HCT116 (cell line): ENCODE results near the gene NIPA2. TPM values are rescaled to one million over a fixed set of nuclear protein-coding genes. Genes with fewer than 3 reads are reported as not detected.

ENCODE experiments used
- ATAC-seq: fragments of 200-7000 bp; cut with Tn5 transposase; 2 replicates; pipeline ENCODE4 v1.9.1; 2020; ENCODE audit warnings: mild to moderate bottlenecking, moderate library complexity
- BruUV-seq: library from RNA; stranded (reverse); fragments of 400-500 nt; replicated peaks from 2 replicates; lab custom pipeline; 2021; lab: Mats Ljungman, UMichigan
- CTCF ChIA-PET: fragments of 300-600 bp; sonication (Branson Sonifier 250); formaldehyde crosslinking; loops from one replicate; lab custom pipeline; 2021; ENCODE audit warnings: antibody characterized with exemption; lab: Charles Lee
- POLR2A ChIA-PET: fragments of 300-600, 350-600 bp; sonication (Branson Sonifier 250); formaldehyde crosslinking; loops from one replicate; lab custom pipeline; 2021; ENCODE audit warnings: antibody characterized with exemption; lab: Charles Lee
- RAD21 ChIA-PET, 2 experiments: fragments of 300-600 bp; sonication (Branson Sonifier 250); formaldehyde crosslinking; loops; one replicate each; lab custom pipeline; 2023; ENCODE audit warnings: low total read pairs in 2 of 2; ENCODE audit not compliant: uncharacterized antibody in 2 of 2, unreplicated experiment in 2 of 2, low non-redundant PET in 1 of 2; lab: Charles Lee
- DNase-seq: peaks from one replicate; pipeline ENCODE4 v3.0.0-alpha.2; 2010; ENCODE audit warnings: low read depth, low spot score
- H2AFZ ChIP-seq: fragments of 200-600 bp; shearing (Covaris generic), sonication (generic); 2 replicates; pipeline ENCODE4 v1.6.1; 2017; ENCODE audit warnings: low read depth, mixed run types, mixed read lengths, antibody characterized with exemption, low read length; ENCODE audit not compliant: poor library complexity, severe bottlenecking
- H3K27ac ChIP-seq: 2 replicates; pipeline ENCODE4 v1.5.1; 2012; ENCODE audit warnings: low read depth, low read length
- H3K27me3 ChIP-seq: fragments of 200-600 bp; sonication (generic); 2 replicates; pipeline ENCODE4 v1.6.1; 2016; ENCODE audit warnings: mixed run types, low read length, mixed read lengths; ENCODE audit not compliant: insufficient read depth
- H3K36me3 ChIP-seq, 2 experiments: fragments of 200-500 bp in 1 of 2; fragments of 200-600 bp in 1 of 2; sonication (Bioruptor generic) in 1 of 2; sonication (generic) in 1 of 2; 2 replicates each; pipeline versions ENCODE4 v1.5.1 to v1.6.1; 2014 to 2016; ENCODE audit warnings: low read length in 2 of 2, inconsistent platforms in 1 of 2, mixed read lengths in 1 of 2, mixed run types in 1 of 2; ENCODE audit not compliant: insufficient read depth in 2 of 2, control insufficient read depth in 1 of 2
- H3K4me1 ChIP-seq, 2 experiments: fragments of 200-600 bp in 1 of 2; sonication (generic) in 1 of 2; 2 replicates each; pipeline versions ENCODE4 v1.5.1 to v1.6.1; 2012 to 2017; ENCODE audit warnings: low read length in 2 of 2, inconsistent platforms in 1 of 2, mild to moderate bottlenecking in 1 of 2, mixed read lengths in 1 of 2, mixed run types in 1 of 2, moderate library complexity in 1 of 2; ENCODE audit not compliant: insufficient read depth in 2 of 2, control insufficient read depth in 1 of 2
- H3K4me2 ChIP-seq: fragments of 200-600 bp; sonication (generic); 2 replicates; pipeline ENCODE4 v1.6.1; 2017; ENCODE audit warnings: mixed run types, low read length, mixed read lengths
- H3K4me3 ChIP-seq, 2 experiments: fragments of 200-600 bp in 1 of 2; sonication (generic) in 1 of 2; replicated peaks in 1 of 2; 2 replicates each; pipeline ENCODE4 v1.5.1; 2011 to 2016; ENCODE audit warnings: low read length in 2 of 2, control low read depth in 1 of 2, low read depth in 1 of 2, mild to moderate bottlenecking in 1 of 2, mixed read lengths in 1 of 2, mixed run types in 1 of 2
- H3K79me2 ChIP-seq: fragments of 200-600 bp; sonication (generic); 2 replicates; pipeline ENCODE4 v1.6.1; 2017; ENCODE audit warnings: mild to moderate bottlenecking, mixed run types, low read length, moderate library complexity, mixed read lengths; ENCODE audit not compliant: insufficient read depth
- H3K9ac ChIP-seq: fragments of 200-600 bp; sonication (generic); 2 replicates; pipeline ENCODE4 v1.6.1; 2016; ENCODE audit warnings: low read length, mixed read lengths
- H3K9me2 ChIP-seq: fragments of 200-600 bp; sonication (generic), shearing (Covaris generic); 2 replicates; pipeline ENCODE4 v1.6.1; 2017; ENCODE audit warnings: mixed run types, mild to moderate bottlenecking, moderate library complexity; ENCODE audit not compliant: insufficient read depth
- H3K9me3 ChIP-seq, 2 experiments: fragments of 200-500 bp in 1 of 2; fragments of 200-600 bp in 1 of 2; sonication (Bioruptor generic) in 1 of 2; sonication (generic) in 1 of 2; 2 replicates each; pipeline ENCODE4 v1.6.1; 2014 to 2017; ENCODE audit warnings: low read length in 2 of 2, mixed read lengths in 2 of 2, inconsistent platforms in 1 of 2, low read depth in 1 of 2, mild to moderate bottlenecking in 1 of 2, mixed run types in 1 of 2, moderate library complexity in 1 of 2; ENCODE audit not compliant: control insufficient read depth in 1 of 2, insufficient read depth in 1 of 2
- H4K20me1 ChIP-seq: fragments of 200-600 bp; sonication (generic), shearing (Covaris generic); 2 replicates; pipeline ENCODE4 v1.6.1; 2017; ENCODE audit warnings: mixed run types, mild to moderate bottlenecking, moderate library complexity; ENCODE audit not compliant: insufficient read depth
- CBX3 ChIP-seq: IDR thresholded peaks from 2 replicates; pipeline ENCODE4 v1.6.1; 2012; ENCODE audit warnings: low read depth
- CEBPB ChIP-seq: IDR thresholded peaks from 2 replicates; pipeline ENCODE4 v1.6.1; 2012; ENCODE audit warnings: low read depth
- EGR1 ChIP-seq: IDR thresholded peaks from 2 replicates; pipeline ENCODE4 v1.6.1; 2012; ENCODE audit warnings: low read depth
- ELF1 ChIP-seq: IDR thresholded peaks from 2 replicates; pipeline ENCODE4 v1.6.1; 2012; ENCODE audit warnings: low read depth, borderline replicate concordance
- EZH2phosphoT487 ChIP-seq: fragments of 200-600 bp; IDR thresholded peaks from 2 replicates; pipeline ENCODE4 v1.6.1; 2018; ENCODE audit warnings: antibody characterized with exemption, borderline replicate concordance
- FOSL1 ChIP-seq: IDR thresholded peaks from 2 replicates; pipeline ENCODE4 v1.6.1; 2012; ENCODE audit warnings: low read depth
- JUND ChIP-seq: IDR thresholded peaks from 2 replicates; pipeline ENCODE4 v1.6.1; 2012
- POLR2A ChIP-seq: IDR thresholded peaks from 2 replicates; pipeline ENCODE4 v1.7.0; 2011; ENCODE audit warnings: borderline replicate concordance; ENCODE audit not compliant: insufficient read depth, insufficient read length; ENCODE audit errors: extremely low read depth
- POLR2AphosphoS5 ChIP-seq: IDR thresholded peaks from 2 replicates; pipeline ENCODE4 v1.6.1; 2011; ENCODE audit warnings: mild to moderate bottlenecking, low read depth, low read length, moderate library complexity
- RAD21 ChIP-seq: IDR thresholded peaks from 2 replicates; pipeline ENCODE4 v1.6.1; 2012; ENCODE audit warnings: low read depth, mild to moderate bottlenecking
- SIN3A ChIP-seq: IDR thresholded peaks from 2 replicates; pipeline ENCODE4 v1.6.1; 2012; ENCODE audit warnings: low read depth
- SP1 ChIP-seq: IDR thresholded peaks from 2 replicates; pipeline ENCODE4 v1.6.1; 2012; ENCODE audit warnings: low read depth
- SRF ChIP-seq: IDR thresholded peaks from 2 replicates; pipeline ENCODE4 v1.6.1; 2012; ENCODE audit warnings: low read depth
- TCF7L2 ChIP-seq: IDR thresholded peaks from 2 replicates; pipeline ENCODE4 v1.7.0; 2011; ENCODE audit warnings: borderline replicate concordance, inconsistent platforms; ENCODE audit not compliant: insufficient read depth, insufficient read length; ENCODE audit errors: extremely low read depth
- YY1 ChIP-seq: IDR thresholded peaks from 2 replicates; pipeline ENCODE4 v1.6.1; 2011; ENCODE audit warnings: low read length, low read depth, moderate library complexity, mild to moderate bottlenecking; ENCODE audit not compliant: insufficient replicate concordance; ENCODE audit errors: extremely low read depth
- ZFX ChIP-seq: fragments of 450-650 bp; IDR thresholded peaks from 2 replicates; pipeline ENCODE4 v1.6.1; 2017
- ZNF274 ChIP-seq: fragments of 200-500 bp; sonication (Bioruptor generic); IDR thresholded peaks from 2 replicates; pipeline ENCODE4 v1.6.1; 2014; ENCODE audit warnings: mild to moderate bottlenecking, low read depth, low read length, inconsistent platforms
- intact Hi-C: fragments of 100-400 bp; cut with micrococcal nuclease; formaldehyde crosslinking; loops from 2 replicates; pipeline ENCODE4 v1.10.0; 2022
- total RNA-seq: library from RNA; stranded (reverse); gene quantifications from one replicate; pipeline ENCODE4 v1.2.1, GENCODE V29; 2021; ENCODE audit not compliant: unreplicated experiment
- TF ChIP-seq, protein P1 (sequence below): IDR thresholded peaks from 2 replicates; pipeline ENCODE4 v1.6.1; 2012
- TF ChIP-seq, protein P2 (sequence below): IDR thresholded peaks from 2 replicates; pipeline ENCODE4 v1.6.1; 2012
- TF ChIP-seq, protein P3 (sequence below): IDR thresholded peaks from 2 replicates; pipeline ENCODE4 v1.6.1; 2011; ENCODE audit warnings: mild to moderate bottlenecking, low read length, moderate library complexity; ENCODE audit not compliant: insufficient replicate concordance; ENCODE audit errors: extremely low read depth

Gene NIPA2
- total RNA-seq, 1 experiment from 2014 or later, result 54.4 TPM

DNA sequence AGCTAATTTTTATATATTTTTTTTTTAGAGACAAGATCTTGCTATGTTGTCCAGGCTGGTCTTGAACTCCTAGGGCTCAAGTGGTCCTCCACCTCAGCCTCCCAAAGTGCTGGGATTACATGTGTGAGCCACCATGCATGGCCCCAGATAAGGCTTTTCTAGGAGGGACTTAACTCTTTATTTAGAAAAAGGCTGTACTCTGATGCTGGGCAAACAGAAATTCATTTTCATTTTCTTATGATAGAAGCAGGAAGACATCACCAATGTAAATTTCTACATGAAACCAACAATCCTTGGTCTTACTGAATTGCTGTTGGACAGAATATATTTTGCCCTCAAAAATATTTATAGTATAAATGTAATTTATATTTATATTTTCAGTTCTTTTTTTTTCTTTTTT is 42.4 kb upstream of the NIPA2 start:
- intact Hi-C loops, result no loop called here

DNA sequence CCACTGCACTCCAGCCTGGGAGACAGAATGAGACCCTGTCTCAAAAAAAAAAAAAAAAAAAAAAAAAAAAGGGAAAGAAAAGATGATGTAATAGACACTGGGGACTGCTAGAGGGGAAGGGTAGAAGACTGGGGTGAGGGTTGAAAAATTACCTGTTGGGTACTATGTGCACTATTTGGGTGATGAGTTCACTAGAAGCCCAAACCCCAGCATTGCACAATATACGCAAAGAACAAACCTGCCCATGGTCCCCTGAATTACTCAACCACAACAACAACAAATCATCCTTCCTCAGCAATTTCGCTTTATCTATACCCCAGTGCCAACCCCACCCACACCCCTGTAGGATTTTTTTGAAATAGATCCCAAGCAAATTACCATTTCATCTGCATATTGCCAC is 38.6 kb upstream of the NIPA2 start:
- no peak overlapping the region for H3K4me2 ChIP-seq
- CTCF ChIA-PET, result no interaction called here
- POLR2A ChIA-PET, result no interaction called here

More for the DNA sequence above, 42.4 kb upstream of the NIPA2 start:
- no peak for TF ChIP-seq CEBPB
- TF ChIP-seq FOSL1, result no peak
- TF ChIP-seq TCF7L2, result no peak
- no peak for TF ChIP-seq POLR2A
- TF ChIP-seq ELF1, result no peak
- no peak for TF ChIP-seq EZH2phosphoT487
- no peak for TF ChIP-seq JUND
- no peak for TF ChIP-seq EGR1
- TF ChIP-seq ZNF274, result no peak
- TF ChIP-seq, protein P1, sequence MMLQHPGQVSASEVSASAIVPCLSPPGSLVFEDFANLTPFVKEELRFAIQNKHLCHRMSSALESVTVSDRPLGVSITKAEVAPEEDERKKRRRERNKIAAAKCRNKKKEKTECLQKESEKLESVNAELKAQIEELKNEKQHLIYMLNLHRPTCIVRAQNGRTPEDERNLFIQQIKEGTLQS, result no peak
- no peak for TF ChIP-seq SP1
- TF ChIP-seq ZFX, result no peak
- no peak for TF ChIP-seq CBX3
- no peak for TF ChIP-seq SIN3A
- TF ChIP-seq SRF, result no peak
- no peak for TF ChIP-seq YY1
- Histone ChIP-seq H3K9ac (no peak overlapping the region), H3K9me3 (no peaks in the 10 kb centered on the region), H3K27ac (no peak overlapping the region), H3K27me3 (no peaks in the 10 kb centered on the region), H3K79me2 (peaks cover 81% of the 10 kb centered on the region), H3K4me3 (no peak overlapping the region), H3K36me3 (no peaks in the 10 kb centered on the region), H2AFZ (no peak overlapping the region), H4K20me1 (no peaks in the 10 kb centered on the region), H3K4me1 (no peaks in the 10 kb centered on the region), H3K4me2 (no peak overlapping the region), H3K9me2 (no peaks in the 10 kb centered on the region)
- POLR2A ChIA-PET, result no interaction called here
- RAD21 ChIA-PET, result no interaction called here
- CTCF ChIA-PET, result no interaction called here
- ATAC-seq (no peak), DNase-seq (no peak)
- BruUV-seq, result no TSS peak

More for the DNA sequence above, 38.6 kb upstream of the NIPA2 start:
- Histone ChIP-seq H3K27ac (no peak overlapping the region), H3K27me3 (no peaks in the 10 kb centered on the region), H3K79me2 (peaks cover 74% of the 10 kb centered on the region), H3K36me3 (no peaks in the 10 kb centered on the region), H3K9me3 (no peaks in the 10 kb centered on the region), H3K4me3 (no peak overlapping the region), H3K9ac (no peak overlapping the region), H2AFZ (no peak overlapping the region), H3K4me1 (no peaks in the 10 kb centered on the region), H4K20me1 (no peaks in the 10 kb centered on the region), H3K9me2 (no peaks in the 10 kb centered on the region)
- no peak for DNase-seq
- intact Hi-C loops, result no loop called here
- no TSS peak for BruUV-seq
- TF ChIP-seq, protein P2, sequence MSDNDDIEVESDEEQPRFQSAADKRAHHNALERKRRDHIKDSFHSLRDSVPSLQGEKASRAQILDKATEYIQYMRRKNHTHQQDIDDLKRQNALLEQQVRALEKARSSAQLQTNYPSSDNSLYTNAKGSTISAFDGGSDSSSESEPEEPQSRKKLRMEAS, result no peak
- no peak for TF ChIP-seq ELF1
- TF ChIP-seq JUND, result no peak
- no peak for TF ChIP-seq SRF
- no peak for TF ChIP-seq RAD21
- no peak for TF ChIP-seq YY1
- TF ChIP-seq, protein P3, sequence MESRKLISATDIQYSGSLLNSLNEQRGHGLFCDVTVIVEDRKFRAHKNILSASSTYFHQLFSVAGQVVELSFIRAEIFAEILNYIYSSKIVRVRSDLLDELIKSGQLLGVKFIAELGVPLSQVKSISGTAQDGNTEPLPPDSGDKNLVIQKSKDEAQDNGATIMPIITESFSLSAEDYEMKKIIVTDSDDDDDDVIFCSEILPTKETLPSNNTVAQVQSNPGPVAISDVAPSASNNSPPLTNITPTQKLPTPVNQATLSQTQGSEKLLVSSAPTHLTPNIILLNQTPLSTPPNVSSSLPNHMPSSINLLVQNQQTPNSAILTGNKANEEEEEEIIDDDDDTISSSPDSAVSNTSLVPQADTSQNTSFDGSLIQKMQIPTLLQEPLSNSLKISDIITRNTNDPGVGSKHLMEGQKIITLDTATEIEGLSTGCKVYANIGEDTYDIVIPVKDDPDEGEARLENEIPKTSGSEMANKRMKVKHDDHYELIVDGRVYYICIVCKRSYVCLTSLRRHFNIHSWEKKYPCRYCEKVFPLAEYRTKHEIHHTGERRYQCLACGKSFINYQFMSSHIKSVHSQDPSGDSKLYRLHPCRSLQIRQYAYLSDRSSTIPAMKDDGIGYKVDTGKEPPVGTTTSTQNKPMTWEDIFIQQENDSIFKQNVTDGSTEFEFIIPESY, result no peak
- TF ChIP-seq POLR2A, result no peak
- TF ChIP-seq ZFX, result no peak
- no peak for TF ChIP-seq POLR2AphosphoS5
- no peak for TF ChIP-seq SIN3A
- ATAC-seq, result no peak
- RAD21 ChIA-PET, result interaction anchor here in 1 of 2 experiments (0.7 kb wide), 1 partner anchor 16 kb away, joined by 4 read pairs; no protein-coding TSS in a partner anchor
